Upper lobe of left lung (tissue), 4 donors: ENCODE results near the gene CADM3.

ENCODE experiments used
- EP300 ChIP-seq, 4 donors: sonication (generic); formaldehyde crosslinking; IDR thresholded peaks; one replicate each; pipeline ENCODE4 v1.5.1; 2017; ENCODE audit warnings: antibody characterized with exemption in 4 of 4, control low read depth in 2 of 4
- POLR2A ChIP-seq, 4 donors: fragments of 450-650 bp; IDR thresholded peaks; one replicate each; pipeline ENCODE4 v1.5.1; 2016 to 2017; ENCODE audit warnings: antibody characterized with exemption in 4 of 4, mild to moderate bottlenecking in 2 of 4
- POLR2AphosphoS5 ChIP-seq, 2 donors: sonication (generic); formaldehyde crosslinking; IDR thresholded peaks; one replicate each; pipeline ENCODE4 v1.5.1; 2017; ENCODE audit warnings: antibody characterized with exemption in 2 of 2
- TF ChIP-seq, protein P1 (sequence below), 6 experiments: fragments of 450-650 bp in 4 of 6; fragments of 200-600 bp in 2 of 6; sonication (generic) in 2 of 6; IDR thresholded peaks; one replicate each; pipeline ENCODE4 v1.5.1; 2016 to 2019; ENCODE audit warnings: antibody characterized with exemption in 6 of 6

DNA sequence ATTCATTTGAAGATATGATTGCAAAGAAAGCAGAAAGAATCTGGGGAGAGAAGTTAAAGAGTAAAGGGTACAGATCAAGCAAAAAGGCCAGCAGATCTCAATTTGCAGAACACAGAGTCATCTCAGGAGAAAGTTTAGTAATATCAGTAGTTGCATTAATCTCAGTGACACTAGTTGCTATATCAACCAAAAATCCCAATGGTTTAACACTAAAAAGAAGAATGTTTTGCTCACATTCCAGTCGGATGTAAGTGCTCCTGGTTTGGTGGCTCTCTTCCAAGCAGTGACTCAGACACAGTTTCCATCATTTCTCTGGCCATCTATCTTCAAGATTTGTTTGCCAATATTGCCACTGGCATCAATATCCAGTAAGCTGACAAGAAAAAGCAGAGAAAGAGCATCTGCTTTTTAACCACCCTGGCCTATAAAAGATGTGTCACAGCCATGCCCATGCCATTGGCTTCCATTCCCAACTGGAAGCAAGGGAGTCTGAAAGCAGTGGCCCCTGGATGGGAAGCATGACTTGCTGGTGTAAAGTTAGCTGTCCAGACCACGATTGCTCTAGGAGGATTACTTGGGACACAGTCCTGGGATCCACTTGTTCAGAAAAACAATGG lies 49.3 kb upstream of the CADM3 start:
- no peak for TF ChIP-seq POLR2AphosphoS5 (IDR thresholded peaks at IDR 0.05)
- TF ChIP-seq, protein P1, sequence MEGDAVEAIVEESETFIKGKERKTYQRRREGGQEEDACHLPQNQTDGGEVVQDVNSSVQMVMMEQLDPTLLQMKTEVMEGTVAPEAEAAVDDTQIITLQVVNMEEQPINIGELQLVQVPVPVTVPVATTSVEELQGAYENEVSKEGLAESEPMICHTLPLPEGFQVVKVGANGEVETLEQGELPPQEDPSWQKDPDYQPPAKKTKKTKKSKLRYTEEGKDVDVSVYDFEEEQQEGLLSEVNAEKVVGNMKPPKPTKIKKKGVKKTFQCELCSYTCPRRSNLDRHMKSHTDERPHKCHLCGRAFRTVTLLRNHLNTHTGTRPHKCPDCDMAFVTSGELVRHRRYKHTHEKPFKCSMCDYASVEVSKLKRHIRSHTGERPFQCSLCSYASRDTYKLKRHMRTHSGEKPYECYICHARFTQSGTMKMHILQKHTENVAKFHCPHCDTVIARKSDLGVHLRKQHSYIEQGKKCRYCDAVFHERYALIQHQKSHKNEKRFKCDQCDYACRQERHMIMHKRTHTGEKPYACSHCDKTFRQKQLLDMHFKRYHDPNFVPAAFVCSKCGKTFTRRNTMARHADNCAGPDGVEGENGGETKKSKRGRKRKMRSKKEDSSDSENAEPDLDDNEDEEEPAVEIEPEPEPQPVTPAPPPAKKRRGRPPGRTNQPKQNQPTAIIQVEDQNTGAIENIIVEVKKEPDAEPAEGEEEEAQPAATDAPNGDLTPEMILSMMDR (IDR thresholded peaks at IDR 0.05) = no peak
- no peak for TF ChIP-seq POLR2A (IDR thresholded peaks at IDR 0.05)
- no peak for TF ChIP-seq EP300 (IDR thresholded peaks at IDR 0.05)
